Neural cell (in vitro differentiated cells): ENCODE results near the gene HIGD1C. TPM values are rescaled to one million over a fixed set of nuclear protein-coding genes. Genes with fewer than 3 reads are reported as not detected.

Experiments
- H2AFZ ChIP-seq: fragments of 200-600, 300-800 bp; sonication (generic), shearing (Covaris generic); 2 replicates; pipeline ENCODE4 v1.6.0; 2014; ENCODE audit warnings: low read depth, mild to moderate bottlenecking, antibody characterized with exemption, low read length, moderate library complexity
- H3F3A ChIP-seq: fragments of 200-600 bp; shearing (Covaris generic); 2 replicates; pipeline ENCODE4 v1.6.1; 2016; ENCODE audit warnings: mild to moderate bottlenecking, moderate library complexity, mixed read lengths, antibody characterized with exemption, low read length; ENCODE audit not compliant: insufficient read depth, poor library complexity, severe bottlenecking
- H3K27ac ChIP-seq: fragments of 200-600, 300-800 bp; sonication (generic), shearing (Covaris generic); 2 replicates; pipeline ENCODE4 v1.5.1; 2014; ENCODE audit warnings: mild to moderate bottlenecking, low read length, moderate library complexity
- H3K27me3 ChIP-seq: fragments of 300-800, 200-600 bp; sonication (generic), shearing (Covaris generic); 2 replicates; pipeline ENCODE4 v1.6.0; 2014; ENCODE audit warnings: mild to moderate bottlenecking, low read depth, low read length, moderate library complexity; ENCODE audit not compliant: insufficient read depth
- H3K36me3 ChIP-seq: fragments of 300-800, 200-600 bp; sonication (generic), shearing (Covaris generic); 2 replicates; pipeline ENCODE4 v1.5.1; 2014; ENCODE audit warnings: mild to moderate bottlenecking, antibody characterized with exemption, low read length, moderate library complexity; ENCODE audit not compliant: insufficient read depth
- H3K4me2 ChIP-seq: fragments of 300-800, 200-600 bp; sonication (generic), shearing (Covaris generic); 2 replicates; pipeline ENCODE4 v1.6.0; 2014; ENCODE audit warnings: mild to moderate bottlenecking, low read length
- H3K4me3 ChIP-seq: fragments of 300-800, 200-600 bp; sonication (generic), shearing (Covaris generic); 2 replicates; pipeline ENCODE4 v1.5.1; 2014; ENCODE audit warnings: mild to moderate bottlenecking, low read length, moderate library complexity
- H3K79me2 ChIP-seq: fragments of 200-600 bp; shearing (Covaris generic); replicated peaks from 2 replicates; pipeline ENCODE4 v1.6.0; 2014; ENCODE audit warnings: mild to moderate bottlenecking, low read length, moderate library complexity; ENCODE audit not compliant: insufficient read depth
- H3K9ac ChIP-seq: fragments of 300-800, 200-600 bp; sonication (generic), shearing (Covaris generic); 2 replicates; pipeline ENCODE4 v1.6.1; 2016; ENCODE audit warnings: mild to moderate bottlenecking, low read length, mixed read lengths
- H3K9me2 ChIP-seq: fragments of 200-600 bp; shearing (Covaris generic); 2 replicates; pipeline ENCODE4 v1.6.1; 2016; ENCODE audit warnings: mild to moderate bottlenecking, low read length, mixed read lengths; ENCODE audit not compliant: insufficient read depth
- H3K9me3 ChIP-seq: fragments of 200-600, 300-800 bp; sonication (generic), shearing (Covaris generic); 2 replicates; pipeline ENCODE4 v1.6.1; 2016; ENCODE audit warnings: mild to moderate bottlenecking, mixed run types, low read length, moderate library complexity, mixed read lengths
- H4K20me1 ChIP-seq: fragments of 200-600 bp; shearing (Covaris generic); 2 replicates; pipeline ENCODE4 v1.6.1; 2016; ENCODE audit warnings: mild to moderate bottlenecking, mixed run types; ENCODE audit not compliant: insufficient read depth
- CTCF ChIP-seq: fragments of 450-650 bp; IDR thresholded peaks from 2 replicates; pipeline ENCODE4 v1.5.1; 2014; ENCODE audit warnings: antibody characterized with exemption, mild to moderate bottlenecking, moderate library complexity; ENCODE audit not compliant: poor library complexity, severe bottlenecking
- EP300 ChIP-seq: fragments of 450-650 bp; conservative IDR thresholded peaks from 2 replicates; pipeline ENCODE4 v1.6.1; 2014; ENCODE audit warnings: antibody characterized with exemption, mild to moderate bottlenecking, moderate library complexity; ENCODE audit not compliant: poor library complexity, severe bottlenecking
- EZH2 ChIP-seq: fragments of 200-600, 300-800 bp; shearing (Covaris generic), sonication (generic); IDR thresholded peaks from 2 replicates; pipeline ENCODE4 v1.6.1; 2014; ENCODE audit warnings: antibody characterized with exemption, low read length, borderline replicate concordance, mild to moderate bottlenecking; ENCODE audit not compliant: insufficient read depth, poor library complexity, severe bottlenecking
- MXI1 ChIP-seq: fragments of 450-650 bp; conservative IDR thresholded peaks from 2 replicates; pipeline ENCODE4 v1.6.1; 2014; ENCODE audit warnings: antibody characterized with exemption, mild to moderate bottlenecking; ENCODE audit not compliant: poor library complexity, severe bottlenecking
- POLR2AphosphoS5 ChIP-seq: IDR thresholded peaks from 2 replicates; pipeline ENCODE4 v1.6.1; 2012
- RAD21 ChIP-seq: fragments of 450-650 bp; conservative IDR thresholded peaks from 2 replicates; pipeline ENCODE4 v1.6.1; 2014; ENCODE audit warnings: antibody characterized with exemption, mild to moderate bottlenecking, moderate library complexity
- REST ChIP-seq: IDR thresholded peaks from 2 replicates; pipeline ENCODE4 v1.6.1; 2012; ENCODE audit warnings: borderline replicate concordance
- SMC3 ChIP-seq: fragments of 450-650 bp; conservative IDR thresholded peaks from 2 replicates; pipeline ENCODE4 v1.6.1; 2014; ENCODE audit warnings: antibody characterized with exemption, mild to moderate bottlenecking, moderate library complexity; ENCODE audit not compliant: poor library complexity
- TAF1 ChIP-seq: IDR thresholded peaks from 2 replicates; pipeline ENCODE4 v1.6.1; 2012; ENCODE audit warnings: low read depth
- polyA plus RNA-seq: library from polyadenylated mRNA; depleted of rRNA; stranded (reverse); fragments of >200 nt; gene quantifications from 2 replicates; pipeline ENCODE4 v1.2.3, GENCODE V29; 2014

Gene HIGD1C
- polyA plus RNA-seq, 1 donor from 2014 or later: not detected

GRCh38 chr12:50986966-50987737 is 34.8 kb downstream of the HIGD1C start:
- H3K27me3 ChIP-seq: no peaks in the 10 kb centered on the region
- no peaks in the 10 kb centered on the region for H4K20me1 ChIP-seq
- no peak overlapping the region for H2AFZ ChIP-seq
- no peaks in the 10 kb centered on the region for H3K79me2 ChIP-seq
- no peak overlapping the region for H3K4me2 ChIP-seq
- no peak for TF ChIP-seq MXI1
- peak; percentile 67 for TF ChIP-seq CTCF
- peak; percentile 63 for TF ChIP-seq RAD21
- peak; percentile 76 for TF ChIP-seq SMC3
- no peak overlapping the region for H3K27ac ChIP-seq
- H3K9me3 ChIP-seq: no peaks in the 10 kb centered on the region
- H3K4me3 ChIP-seq: no peak overlapping the region
- no peak overlapping the region for H3K9ac ChIP-seq
- no peaks in the 10 kb centered on the region for H3K9me2 ChIP-seq
- no peaks in the 10 kb centered on the region for H3F3A ChIP-seq
- peaks cover 18% of the 10 kb centered on the region for H3K36me3 ChIP-seq

GRCh38 chr12:50988051-50988450 is 35.7 kb downstream of the HIGD1C start:
- TF ChIP-seq RAD21 (no peak), REST (no peak), EP300 (no peak), MXI1 (no peak), SMC3 (no peak), POLR2AphosphoS5 (no peak), EZH2 (no peak), TAF1 (no peak), CTCF (no peak)
- H3K79me2 ChIP-seq: no peaks in the 10 kb centered on the region
- H3K27ac ChIP-seq: no peak overlapping the region
- H3K4me2 ChIP-seq: no peak overlapping the region
- no peaks in the 10 kb centered on the region for H3K27me3 ChIP-seq
- no peak overlapping the region for H3K9ac ChIP-seq
- H3F3A ChIP-seq: no peaks in the 10 kb centered on the region
- H2AFZ ChIP-seq: no peak overlapping the region
- H3K9me3 ChIP-seq: no peaks in the 10 kb centered on the region
- H4K20me1 ChIP-seq: no peaks in the 10 kb centered on the region
- H3K9me2 ChIP-seq: no peaks in the 10 kb centered on the region
- no peak overlapping the region for H3K4me3 ChIP-seq
- H3K36me3 ChIP-seq: peaks cover 18% of the 10 kb centered on the region
